ENCODE data around the gene LCP2. TPM values are rescaled to one million over a fixed set of nuclear protein-coding genes. Genes with fewer than 3 reads are reported as not detected.
A peak's percentile ranks its signal among the peaks of the same experiment; 100 is the strongest.

The LCP2 gene
- total RNA-seq, 2 donors from 2014 or later = 1.6 to 2.6 TPM

- 44 to 46% methylated on average over 1 of the region's 1 CpG for WGBS, 2 donors
- TF ChIP-seq CTCF (IDR thresholded peaks at IDR 0.05) (no peak), POLR2A (IDR thresholded peaks at IDR 0.05) (no peak)
These were observed 78.9 kb downstream of the LCP2 start for GRCh38 chr5:170218726-170219125.

GRCh38 chr5:170217831-170218230 is 79.7 kb downstream of the LCP2 start:
- no peaks in the 10 kb centered on the region for H3K27me3 ChIP-seq
- WGBS, 2 donors = 71 to 74% methylated on average over 5 of the region's 5 CpGs
- no peak for TF ChIP-seq POLR2A (IDR thresholded peaks at IDR 0.05)
- TF ChIP-seq CTCF (IDR thresholded peaks at IDR 0.05) = no peak
- no peaks in the 10 kb centered on the region for H3K4me1 ChIP-seq
- no peaks in the 10 kb centered on the region for H3K36me3 ChIP-seq (replicated peaks in 1 of 2; ENCODE audit: insufficient read depth in 1 of 2, low read depth in 2 of 2)
- H3K4me3 ChIP-seq = no peak overlapping the region
- intact Hi-C loops (cut with DNase I) = no loop called here
- no peak for DNase-seq
- ATAC-seq = no peak
- H3K9me3 ChIP-seq = no peaks in the 10 kb centered on the region
- H3K27ac ChIP-seq = no peak overlapping the region

More at GRCh38 chr5:170218726-170219125, 78.9 kb downstream of the LCP2 start:
- H3K27ac ChIP-seq = no peak overlapping the region
- no peaks in the 10 kb centered on the region for H3K27me3 ChIP-seq
- no peak for DNase-seq
- intact Hi-C loops (cut with DNase I) = no loop called here
- H3K36me3 ChIP-seq (replicated peaks in 1 of 2; ENCODE audit: insufficient read depth in 1 of 2, low read depth in 2 of 2) = no peaks in the 10 kb centered on the region
- H3K9me3 ChIP-seq = no peaks in the 10 kb centered on the region
- H3K4me1 ChIP-seq = no peaks in the 10 kb centered on the region
- no peak for ATAC-seq
- H3K4me3 ChIP-seq = no peak overlapping the region

GRCh38 chr5:170216257-170216864 is 81.2 kb downstream of the LCP2 start:
- DNase-seq = no peak
- intact Hi-C loops (cut with DNase I) = no loop called here
- ATAC-seq = no peak

GRCh38 chr5:170211575-170212334 is 85.8 kb downstream of the LCP2 start:
- intact Hi-C loops (cut with DNase I) = no loop called here
- WGBS, 2 donors = 20 to 33% methylated on average over 1 of the region's 1 CpG

More at GRCh38 chr5:170216257-170216864, 81.2 kb downstream of the LCP2 start:
- TF ChIP-seq CTCF (IDR thresholded peaks at IDR 0.05) (peak in 4 of 7 experiments; percentile 11 to 27 (median 18)), POLR2A (IDR thresholded peaks at IDR 0.05) (no peak)
- H3K36me3 ChIP-seq (replicated peaks in 1 of 2; ENCODE audit: insufficient read depth in 1 of 2, low read depth in 2 of 2) = no peaks in the 10 kb centered on the region
- no peaks in the 10 kb centered on the region for H3K9me3 ChIP-seq
- H3K27ac ChIP-seq = no peak overlapping the region
- H3K27me3 ChIP-seq = no peaks in the 10 kb centered on the region
- no peak overlapping the region for H3K4me3 ChIP-seq
- no peaks in the 10 kb centered on the region for H3K4me1 ChIP-seq

More at GRCh38 chr5:170211575-170212334, 85.8 kb downstream of the LCP2 start:
- Histone ChIP-seq H3K4me1 (no peaks in the 10 kb centered on the region), H3K36me3 (replicated peaks in 1 of 2; ENCODE audit: insufficient read depth in 1 of 2, low read depth in 2 of 2) (no peaks in the 10 kb centered on the region), H3K4me3 (no peak overlapping the region), H3K9me3 (no peaks in the 10 kb centered on the region), H3K27ac (no peak overlapping the region), H3K27me3 (no peaks in the 10 kb centered on the region)
- no peak for TF ChIP-seq POLR2A (IDR thresholded peaks at IDR 0.05)
- no peak for TF ChIP-seq CTCF (IDR thresholded peaks at IDR 0.05)
- no peak for DNase-seq
- ATAC-seq = no peak
